HAP-1 (cell line): ENCODE measurements around the gene HAND1.

Source experiments
- DNase-seq, 2 experiments: peaks; one replicate each; pipeline ENCODE4 v3.0.0-alpha.2; 2016 to 2020; ENCODE audit warnings: low spot score in 2 of 2
- H3K27me3 ChIP-seq: fragments of 250-450 bp; sonication (Bioruptor Pico); 2 replicates; pipeline ENCODE4 v1.5.1; 2020; ENCODE audit warnings: low read depth, mild to moderate bottlenecking, moderate library complexity
- H3K36me3 ChIP-seq: fragments of 250-450 bp; sonication (Bioruptor Pico); replicated peaks from 2 replicates; pipeline ENCODE4 v1.5.1; 2020; ENCODE audit warnings: mild to moderate bottlenecking
- H3K4me1 ChIP-seq: fragments of 250-450 bp; sonication (Bioruptor Pico); 2 replicates; pipeline ENCODE4 v1.5.1; 2020; ENCODE audit warnings: mild to moderate bottlenecking
- H3K4me3 ChIP-seq: fragments of 250-450 bp; sonication (Bioruptor Pico); 2 replicates; pipeline ENCODE4 v1.5.1; 2020; ENCODE audit warnings: mild to moderate bottlenecking, moderate library complexity
- H3K9me3 ChIP-seq: fragments of 250-450 bp; sonication (Bioruptor Pico); 2 replicates; pipeline ENCODE4 v1.5.1; 2020; ENCODE audit warnings: mild to moderate bottlenecking, moderate library complexity
- in situ Hi-C: fragments of 300-500 bp; cut with MboI; formaldehyde crosslinking; loops from 3 replicates; pipeline ENCODE4 v1.14.3; 2020; ENCODE audit warnings: low sequenced_read_pairs, inconsistent platforms, mixed read lengths

The HAND1 gene

GRCh38 chr5:154470137-154470536, 7.9 kb downstream of the HAND1 start:
- no peak for DNase-seq
- Histone ChIP-seq H3K27me3 (peaks cover 55% of the 10 kb centered on the region), H3K9me3 (no peaks in the 10 kb centered on the region), H3K36me3 (no peaks in the 10 kb centered on the region), H3K4me1 (no peaks in the 10 kb centered on the region), H3K4me3 (no peak overlapping the region)
- in situ Hi-C loops: no loop called here

GRCh38 chr5:154467655-154468354, 10.2 kb downstream of the HAND1 start:
- H3K4me3 ChIP-seq: no peak overlapping the region
- in situ Hi-C loops: loop anchor here (5.0 kb wide), 1 partner anchor 139 kb away; no protein-coding TSS in a partner anchor
- H3K4me1 ChIP-seq: peaks cover 3% of the 10 kb centered on the region; the same call in 1 of the 2 replicates
- peaks cover 32% of the 10 kb centered on the region for H3K27me3 ChIP-seq
- H3K36me3 ChIP-seq: no peaks in the 10 kb centered on the region
- H3K9me3 ChIP-seq: no peaks in the 10 kb centered on the region
- DNase-seq: peak; percentile 60 to 88

GRCh38 chr5:154466671-154467070, 11.4 kb downstream of the HAND1 start:
- in situ Hi-C loops: loop anchor here (5.0 kb wide), 1 partner anchor 141 kb away; no protein-coding TSS in a partner anchor
- Histone ChIP-seq H3K4me3 (no peak overlapping the region), H3K27me3 (peaks cover 21% of the 10 kb centered on the region), H3K4me1 (peaks cover 3% of the 10 kb centered on the region; the same call in 1 of the 2 replicates), H3K9me3 (no peaks in the 10 kb centered on the region), H3K36me3 (no peaks in the 10 kb centered on the region)
- DNase-seq: no peak

DNA sequence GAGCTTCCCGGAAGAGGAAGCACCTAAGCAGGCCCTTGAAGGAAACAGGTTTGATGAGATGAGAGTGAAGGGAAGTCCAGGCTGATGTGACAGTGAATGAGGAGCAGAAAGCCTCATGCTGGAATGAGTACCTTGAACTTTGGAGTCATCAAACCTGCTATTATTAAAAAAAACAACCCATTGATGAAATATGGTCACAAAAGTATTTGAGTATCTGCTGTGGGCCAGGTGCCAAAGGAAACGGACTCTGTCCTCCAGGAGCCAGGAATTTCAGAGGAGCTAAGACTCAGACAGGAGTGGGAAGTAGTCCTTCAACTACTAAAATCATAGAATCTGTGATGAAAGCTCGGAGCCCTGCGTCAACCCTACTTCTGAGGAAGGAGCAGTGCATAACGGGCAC, 11.9 kb downstream of the HAND1 start:
- Histone ChIP-seq H3K27me3 (peaks cover 15% of the 10 kb centered on the region), H3K9me3 (no peaks in the 10 kb centered on the region), H3K4me1 (peaks cover 3% of the 10 kb centered on the region; the same call in 1 of the 2 replicates), H3K36me3 (no peaks in the 10 kb centered on the region), H3K4me3 (no peak overlapping the region)
- DNase-seq: no peak
- in situ Hi-C loops: loop anchor here (5.0 kb wide), 1 partner anchor 141 kb away; no protein-coding TSS in a partner anchor

- peaks cover 3% of the 10 kb centered on the region; the same call in 1 of the 2 replicates for H3K4me1 ChIP-seq
- no peaks in the 10 kb centered on the region for H3K36me3 ChIP-seq
- H3K27me3 ChIP-seq: peaks cover 8% of the 10 kb centered on the region; the same call in 1 of the 2 replicates
- in situ Hi-C loops: loop anchor here (5.0 kb wide), 1 partner anchor 142 kb away; no protein-coding TSS in a partner anchor
- H3K4me3 ChIP-seq: no peak overlapping the region
- DNase-seq: no peak
- H3K9me3 ChIP-seq: no peaks in the 10 kb centered on the region
Measured at GRCh38 chr5:154465169-154465568, 12.9 kb downstream of the HAND1 start.

DNA sequence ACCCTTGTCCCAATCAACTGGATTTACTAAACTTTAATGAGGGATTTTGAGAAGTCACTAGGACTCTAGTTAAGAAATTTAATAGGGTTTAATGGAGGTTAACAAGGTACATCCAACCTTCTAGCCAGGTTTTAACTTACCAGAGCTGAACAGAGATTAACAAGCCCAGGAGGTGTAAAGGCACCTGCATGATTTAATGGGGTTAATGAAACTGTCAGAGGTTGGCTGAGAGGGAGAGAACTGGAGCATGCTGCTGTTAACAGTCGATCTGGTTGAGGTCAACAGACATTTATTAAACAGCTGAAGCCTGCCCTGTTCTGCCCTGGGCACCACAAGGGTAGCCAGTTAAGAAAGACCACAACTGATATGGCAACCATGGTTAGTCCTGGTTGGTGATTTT, 13.6 kb downstream of the HAND1 start:
- no peak for DNase-seq
- 0 out of 2 replicates have a peak, but pooled peaks cover 4% of the 10 kb centered on the region for H3K27me3 ChIP-seq
- no peaks in the 10 kb centered on the region for H3K36me3 ChIP-seq
- no peak overlapping the region for H3K4me3 ChIP-seq
- in situ Hi-C loops: no loop called here
- H3K4me1 ChIP-seq: peaks cover 3% of the 10 kb centered on the region; the same call in 1 of the 2 replicates
- no peaks in the 10 kb centered on the region for H3K9me3 ChIP-seq

GRCh38 chr5:154461531-154461930, 16.5 kb downstream of the HAND1 start:
- H3K9me3 ChIP-seq: no peaks in the 10 kb centered on the region
- in situ Hi-C loops: no loop called here

DNA sequence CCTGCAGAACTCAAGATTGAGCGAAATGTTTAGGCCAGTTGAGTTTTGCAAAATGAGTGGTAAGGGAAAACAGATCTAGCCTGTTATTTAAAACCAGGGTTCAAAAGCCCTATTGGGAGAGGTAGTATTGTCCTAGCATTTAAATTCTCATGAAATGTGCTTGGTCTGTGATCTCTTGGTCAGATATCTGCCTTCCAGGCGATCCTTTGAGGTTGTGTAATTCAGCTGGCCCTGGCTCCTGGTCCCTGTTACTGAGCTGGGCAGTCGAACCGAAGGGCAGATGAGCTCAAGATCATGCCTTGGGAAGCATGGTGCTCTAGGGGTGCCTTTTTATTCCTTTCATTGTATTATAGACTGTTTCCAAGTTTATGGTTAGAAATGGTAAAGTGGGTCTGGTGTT, 17.9 kb downstream of the HAND1 start:
- no peak for DNase-seq
- peaks cover 3% of the 10 kb centered on the region; the same call in 1 of the 2 replicates for H3K4me1 ChIP-seq
- in situ Hi-C loops: no loop called here
- H3K4me3 ChIP-seq: no peak overlapping the region
- no peaks in the 10 kb centered on the region for H3K27me3 ChIP-seq
- no peaks in the 10 kb centered on the region for H3K9me3 ChIP-seq
- H3K36me3 ChIP-seq: peaks cover 14% of the 10 kb centered on the region

More at GRCh38 chr5:154461531-154461930, 16.5 kb downstream of the HAND1 start:
- Histone ChIP-seq H3K36me3 (peaks cover 4% of the 10 kb centered on the region; the same call in 1 of the 2 replicates), H3K27me3 (0 out of 2 replicates have a peak, but pooled peaks cover 4% of the 10 kb centered on the region), H3K4me3 (no peak overlapping the region), H3K4me1 (peaks cover 3% of the 10 kb centered on the region; the same call in 1 of the 2 replicates)
- DNase-seq: peak in 1 of 2 experiments; percentile 40

DNA sequence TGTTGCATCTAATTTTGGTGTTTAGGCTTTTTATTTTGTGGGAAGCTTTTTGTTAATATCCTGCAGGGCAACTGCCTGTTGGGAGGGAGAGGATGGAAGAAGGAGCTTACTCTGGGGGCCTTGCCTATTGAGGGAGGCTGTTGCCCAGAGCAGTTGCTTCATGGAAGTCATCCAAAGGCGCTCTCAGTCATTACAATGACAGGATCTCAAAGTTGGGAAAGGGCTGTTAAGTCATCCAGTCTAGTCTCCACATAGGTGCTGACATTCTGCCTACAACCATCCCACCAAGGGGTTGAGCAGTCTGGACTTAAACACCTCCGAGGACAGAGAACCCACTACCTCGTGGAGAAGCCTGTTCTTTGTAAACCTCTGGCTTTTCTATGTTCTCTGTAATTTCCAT, 19.0 kb downstream of the HAND1 start:
- in situ Hi-C loops: no loop called here
- Histone ChIP-seq H3K4me1 (peaks cover 2% of the 10 kb centered on the region; the same call in 1 of the 2 replicates), H3K36me3 (peaks cover 15% of the 10 kb centered on the region), H3K27me3 (no peaks in the 10 kb centered on the region), H3K9me3 (no peaks in the 10 kb centered on the region), H3K4me3 (no peak overlapping the region)
- no peak for DNase-seq

GRCh38 chr5:154456540-154456939, 21.5 kb downstream of the HAND1 start:
- Histone ChIP-seq H3K36me3 (peaks cover 28% of the 10 kb centered on the region), H3K4me3 (no peak overlapping the region), H3K4me1 (no peaks in the 10 kb centered on the region), H3K9me3 (no peaks in the 10 kb centered on the region), H3K27me3 (no peaks in the 10 kb centered on the region)
- in situ Hi-C loops: no loop called here
- no peak for DNase-seq

DNA sequence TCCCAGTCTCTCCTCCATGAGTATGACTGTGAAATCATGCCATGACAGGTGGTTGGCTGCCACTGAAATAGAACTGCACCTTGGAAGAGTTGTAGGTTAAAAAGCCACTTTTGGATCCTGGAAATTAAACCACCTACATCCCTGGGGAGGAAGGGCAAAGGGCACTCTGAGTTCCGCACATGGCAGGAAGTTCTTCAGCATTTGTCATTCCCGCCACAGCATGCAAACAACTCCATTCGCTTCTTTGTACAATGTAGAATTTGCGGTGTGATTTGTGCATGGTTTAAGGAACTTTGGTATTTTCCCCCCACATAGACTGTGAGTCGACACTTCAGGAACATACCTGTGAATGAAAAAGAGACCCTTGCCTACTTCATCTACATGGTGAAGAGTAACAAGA, 22.4 kb downstream of the HAND1 start:
- Histone ChIP-seq H3K4me3 (no peak overlapping the region), H3K27me3 (no peaks in the 10 kb centered on the region), H3K9me3 (no peaks in the 10 kb centered on the region), H3K36me3 (peaks cover 29% of the 10 kb centered on the region), H3K4me1 (no peaks in the 10 kb centered on the region)
- in situ Hi-C loops: no loop called here
- DNase-seq: no peak

- no peaks in the 10 kb centered on the region for H3K9me3 ChIP-seq
- no peak for DNase-seq
- no peak overlapping the region for H3K4me3 ChIP-seq
- H3K27me3 ChIP-seq: no peaks in the 10 kb centered on the region
- in situ Hi-C loops: no loop called here
- peaks cover 29% of the 10 kb centered on the region for H3K36me3 ChIP-seq
- peaks cover 5% of the 10 kb centered on the region for H3K4me1 ChIP-seq
Measured at GRCh38 chr5:154451957-154452356, 26.1 kb downstream of the HAND1 start.

DNA sequence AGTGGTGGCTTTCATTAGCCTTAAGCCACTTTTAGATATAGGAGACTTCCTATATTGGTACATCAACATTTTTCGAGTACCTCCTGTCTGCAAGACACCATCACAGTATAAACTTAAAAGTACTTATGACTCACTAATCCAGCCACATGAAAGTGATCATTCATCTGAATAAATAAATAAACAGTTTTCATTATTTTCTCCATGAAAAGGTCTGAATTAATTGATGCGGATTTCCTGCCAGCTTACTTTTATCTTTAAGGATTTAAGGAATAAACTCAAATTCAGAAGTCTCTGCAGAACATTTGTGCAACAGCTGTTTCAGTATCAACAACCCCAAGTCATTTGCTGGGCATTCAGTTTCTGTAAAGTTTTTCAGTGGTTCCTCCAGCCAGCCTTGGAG, 28.2 kb downstream of the HAND1 start:
- in situ Hi-C loops: no loop called here
- Histone ChIP-seq H3K4me1 (peaks cover 5% of the 10 kb centered on the region), H3K27me3 (no peaks in the 10 kb centered on the region), H3K4me3 (no peak overlapping the region), H3K9me3 (no peaks in the 10 kb centered on the region), H3K36me3 (peaks cover 15% of the 10 kb centered on the region)
- no peak for DNase-seq

DNA sequence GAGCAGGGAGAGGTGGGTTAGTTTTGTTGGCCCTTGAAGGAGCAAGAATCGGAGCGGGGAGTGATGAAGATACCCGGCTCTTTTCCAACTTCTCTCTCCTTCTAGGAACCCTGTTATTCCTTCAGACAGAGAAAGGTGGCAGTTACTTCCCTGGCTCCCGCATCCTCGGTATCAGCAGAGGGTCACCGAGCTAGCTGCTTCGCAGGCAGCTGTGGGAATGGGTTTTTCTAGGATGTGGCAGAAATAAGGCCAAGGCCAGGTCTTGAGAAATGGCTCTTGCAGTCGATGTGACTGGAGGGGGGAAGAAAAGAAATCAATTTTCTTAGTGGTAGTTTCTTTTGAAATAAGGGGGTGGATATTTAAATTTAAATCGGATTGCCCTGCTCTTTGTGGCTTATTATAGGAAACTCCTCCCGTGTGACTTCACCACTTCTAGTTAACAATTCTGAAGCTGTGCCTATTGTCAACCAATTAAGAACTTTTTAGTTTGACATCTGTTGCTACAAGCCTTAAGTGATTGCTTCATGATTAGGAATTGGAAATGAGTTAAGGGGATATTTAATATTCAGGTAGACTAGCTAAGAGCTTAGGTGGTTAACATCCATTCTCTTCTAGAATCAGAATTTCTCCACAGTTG, 30.8 kb downstream of the HAND1 start:
- in situ Hi-C loops: no loop called here
- Histone ChIP-seq H3K4me1 (peaks cover 8% of the 10 kb centered on the region), H3K4me3 (peak overlapping the region; percentile 96), H3K36me3 (peaks cover 11% of the 10 kb centered on the region), H3K27me3 (no peaks in the 10 kb centered on the region), H3K9me3 (no peaks in the 10 kb centered on the region)
- DNase-seq: peak in 1 of 2 experiments; percentile 5
